ENCODE measurements around the gene GNAQ. TPM values are rescaled to one million over a fixed set of nuclear protein-coding genes. Genes with fewer than 3 reads are reported as not detected.

Gene GNAQ
- 11.9 TPM for polyA plus RNA-seq (2012; ENCODE audit: insufficient read length, low read depth)

- no peak for TF ChIP-seq TAF1 (IDR thresholded peaks at IDR 0.05; ENCODE audit: borderline replicate concordance, insufficient read depth, low read length)
- TF ChIP-seq POLR2AphosphoS5 (IDR thresholded peaks at IDR 0.05; ENCODE audit: low read depth, low read length), result no peak
- no peak for TF ChIP-seq SIN3A (IDR thresholded peaks at IDR 0.05; ENCODE audit: borderline replicate concordance, insufficient read depth, low read length)
- TF ChIP-seq, protein P1, sequence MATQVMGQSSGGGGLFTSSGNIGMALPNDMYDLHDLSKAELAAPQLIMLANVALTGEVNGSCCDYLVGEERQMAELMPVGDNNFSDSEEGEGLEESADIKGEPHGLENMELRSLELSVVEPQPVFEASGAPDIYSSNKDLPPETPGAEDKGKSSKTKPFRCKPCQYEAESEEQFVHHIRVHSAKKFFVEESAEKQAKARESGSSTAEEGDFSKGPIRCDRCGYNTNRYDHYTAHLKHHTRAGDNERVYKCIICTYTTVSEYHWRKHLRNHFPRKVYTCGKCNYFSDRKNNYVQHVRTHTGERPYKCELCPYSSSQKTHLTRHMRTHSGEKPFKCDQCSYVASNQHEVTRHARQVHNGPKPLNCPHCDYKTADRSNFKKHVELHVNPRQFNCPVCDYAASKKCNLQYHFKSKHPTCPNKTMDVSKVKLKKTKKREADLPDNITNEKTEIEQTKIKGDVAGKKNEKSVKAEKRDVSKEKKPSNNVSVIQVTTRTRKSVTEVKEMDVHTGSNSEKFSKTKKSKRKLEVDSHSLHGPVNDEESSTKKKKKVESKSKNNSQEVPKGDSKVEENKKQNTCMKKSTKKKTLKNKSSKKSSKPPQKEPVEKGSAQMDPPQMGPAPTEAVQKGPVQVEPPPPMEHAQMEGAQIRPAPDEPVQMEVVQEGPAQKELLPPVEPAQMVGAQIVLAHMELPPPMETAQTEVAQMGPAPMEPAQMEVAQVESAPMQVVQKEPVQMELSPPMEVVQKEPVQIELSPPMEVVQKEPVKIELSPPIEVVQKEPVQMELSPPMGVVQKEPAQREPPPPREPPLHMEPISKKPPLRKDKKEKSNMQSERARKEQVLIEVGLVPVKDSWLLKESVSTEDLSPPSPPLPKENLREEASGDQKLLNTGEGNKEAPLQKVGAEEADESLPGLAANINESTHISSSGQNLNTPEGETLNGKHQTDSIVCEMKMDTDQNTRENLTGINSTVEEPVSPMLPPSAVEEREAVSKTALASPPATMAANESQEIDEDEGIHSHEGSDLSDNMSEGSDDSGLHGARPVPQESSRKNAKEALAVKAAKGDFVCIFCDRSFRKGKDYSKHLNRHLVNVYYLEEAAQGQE (IDR thresholded peaks at IDR 0.05; ENCODE audit: insufficient read depth in 1 of 2, low read depth in 2 of 2, low read length in 2 of 2), result no peak
- no peak for TF ChIP-seq FOXP2 (optimal IDR thresholded peaks at IDR 0.05; ENCODE audit: borderline replicate concordance, extremely low read depth, extremely low read length, insufficient read depth)
Observed at GRCh38 chr9:78031444-78031892, at the start of gene GNAQ. Gene GNAQ (minus strand): TSS chr9:78031811. CDS start chr9:78031235, 576 bp downstream.

GRCh38 chr9:78074385-78075291 lies 43.0 kb upstream of the GNAQ start:
- TF ChIP-seq, protein P1 (IDR thresholded peaks at IDR 0.05; ENCODE audit: insufficient read depth in 1 of 2, low read depth in 2 of 2, low read length in 2 of 2), result no peak
- TF ChIP-seq SIN3A (IDR thresholded peaks at IDR 0.05; ENCODE audit: borderline replicate concordance, insufficient read depth, low read length), result no peak
- no peak for TF ChIP-seq POLR2AphosphoS5 (IDR thresholded peaks at IDR 0.05; ENCODE audit: low read depth, low read length)
- no peak for TF ChIP-seq FOXP2 (optimal IDR thresholded peaks at IDR 0.05; ENCODE audit: borderline replicate concordance, extremely low read depth, extremely low read length, insufficient read depth)
- 0 out of 2 replicates have a peak, but pooled peaks have one; percentile 21 for TF ChIP-seq TAF1 (IDR thresholded peaks at IDR 0.05; ENCODE audit: borderline replicate concordance, insufficient read depth, low read length)

DNA sequence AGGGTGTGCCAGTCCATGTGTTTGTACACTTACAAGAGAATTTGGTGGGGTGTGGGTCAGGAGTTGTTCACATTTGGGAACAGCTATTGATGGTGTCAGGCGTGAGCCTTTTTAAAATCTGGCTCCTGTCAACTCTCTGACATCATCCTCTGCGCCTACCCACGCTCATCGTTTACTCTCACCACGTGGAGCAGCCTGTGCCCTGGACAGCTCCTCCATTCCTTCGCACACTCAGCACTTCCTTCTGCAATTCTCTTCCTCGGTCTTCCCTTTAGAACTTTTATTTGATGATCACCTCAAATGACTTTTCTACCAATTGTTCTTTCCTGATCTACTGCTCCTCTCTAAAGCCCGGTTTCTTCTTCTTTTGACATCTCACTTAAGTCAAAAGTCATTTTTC lies 42.1 kb upstream of the GNAQ start:
- no peak for TF ChIP-seq TAF1 (IDR thresholded peaks at IDR 0.05; ENCODE audit: borderline replicate concordance, insufficient read depth, low read length)
- TF ChIP-seq, protein P1 (IDR thresholded peaks at IDR 0.05; ENCODE audit: insufficient read depth in 1 of 2, low read depth in 2 of 2, low read length in 2 of 2), result peak; percentile 72 to 87
- TF ChIP-seq SIN3A (IDR thresholded peaks at IDR 0.05; ENCODE audit: borderline replicate concordance, insufficient read depth, low read length), result peak; percentile 37; the same call in 1 of the 2 replicates
- no peak for TF ChIP-seq POLR2AphosphoS5 (IDR thresholded peaks at IDR 0.05; ENCODE audit: low read depth, low read length)

GRCh38 chr9:78072586-78073199 lies 41.1 kb upstream of the GNAQ start:
- no peak for TF ChIP-seq FOXP2 (optimal IDR thresholded peaks at IDR 0.05; ENCODE audit: borderline replicate concordance, extremely low read depth, extremely low read length, insufficient read depth)
- no peak for TF ChIP-seq SIN3A (IDR thresholded peaks at IDR 0.05; ENCODE audit: borderline replicate concordance, insufficient read depth, low read length)
- TF ChIP-seq TAF1 (IDR thresholded peaks at IDR 0.05; ENCODE audit: borderline replicate concordance, insufficient read depth, low read length), result no peak
- TF ChIP-seq, protein P1 (IDR thresholded peaks at IDR 0.05; ENCODE audit: insufficient read depth in 1 of 2, low read depth in 2 of 2, low read length in 2 of 2), result no peak
- TF ChIP-seq POLR2AphosphoS5 (IDR thresholded peaks at IDR 0.05; ENCODE audit: low read depth, low read length), result no peak

Measured in PFSK-1 (cell line).